ENCODE results near the gene ST6GALNAC1. TPM values are rescaled to one million over a fixed set of nuclear protein-coding genes. Genes with fewer than 3 reads are reported as not detected.

The ST6GALNAC1 gene
- total and polyA plus RNA-seq, 2 experiments from 2014 or later = 17.7 to 27.6 TPM

DNA sequence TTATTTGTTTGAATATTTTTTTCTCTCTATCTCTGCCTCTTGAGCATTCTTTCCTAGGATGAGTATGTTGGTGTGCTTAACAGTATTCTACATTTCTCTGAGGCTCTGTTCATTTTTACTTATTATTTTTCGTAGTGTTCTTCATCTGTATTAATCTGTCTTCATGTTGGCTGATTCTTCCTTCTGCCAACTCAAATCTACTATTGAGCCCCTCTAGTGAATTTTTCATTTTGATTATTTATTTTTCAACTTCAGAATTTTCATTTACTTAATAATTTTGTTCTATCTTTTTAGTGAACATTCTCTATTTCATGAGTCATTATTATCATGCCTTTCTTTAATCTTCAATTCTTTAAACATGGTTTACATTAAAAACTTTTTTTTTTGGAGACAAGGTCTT, 3.2 kb upstream of the ST6GALNAC1 start:
- Histone ChIP-seq H3K27ac (no peak overlapping the region), H3K9me3 (ENCODE audit: low read depth) (peaks cover 3% of the 10 kb centered on the region), H3K4me2 (no peak overlapping the region), H3K9me2 (replicated peaks; ENCODE audit: insufficient read depth) (no peaks in the 10 kb centered on the region), H3K4me3 (no peak overlapping the region), H3K79me2 (no peaks in the 10 kb centered on the region), H2AFZ (no peak overlapping the region), H3K36me3 (replicated peaks; ENCODE audit: insufficient read depth, low read depth) (no peaks in the 10 kb centered on the region), H3K27me3 (no peaks in the 10 kb centered on the region), H3K4me1 (ENCODE audit: insufficient read depth) (peaks cover 20% of the 10 kb centered on the region), H4K20me1 (ENCODE audit: insufficient read depth, poor library complexity, severe bottlenecking) (no peaks in the 10 kb centered on the region)
- DNase-seq (ENCODE audit: low spot score) = no peak
- WGBS (ENCODE audit: low lambda C conversion rate, missing lambda C conversion rate) = 91% methylated on average over 1 of the region's 1 CpG
- no peak for TF ChIP-seq EZH2phosphoT487 (IDR thresholded peaks at IDR 0.05; ENCODE audit: low read depth, severe bottlenecking, unreplicated experiment)
- TF ChIP-seq, protein P1, sequence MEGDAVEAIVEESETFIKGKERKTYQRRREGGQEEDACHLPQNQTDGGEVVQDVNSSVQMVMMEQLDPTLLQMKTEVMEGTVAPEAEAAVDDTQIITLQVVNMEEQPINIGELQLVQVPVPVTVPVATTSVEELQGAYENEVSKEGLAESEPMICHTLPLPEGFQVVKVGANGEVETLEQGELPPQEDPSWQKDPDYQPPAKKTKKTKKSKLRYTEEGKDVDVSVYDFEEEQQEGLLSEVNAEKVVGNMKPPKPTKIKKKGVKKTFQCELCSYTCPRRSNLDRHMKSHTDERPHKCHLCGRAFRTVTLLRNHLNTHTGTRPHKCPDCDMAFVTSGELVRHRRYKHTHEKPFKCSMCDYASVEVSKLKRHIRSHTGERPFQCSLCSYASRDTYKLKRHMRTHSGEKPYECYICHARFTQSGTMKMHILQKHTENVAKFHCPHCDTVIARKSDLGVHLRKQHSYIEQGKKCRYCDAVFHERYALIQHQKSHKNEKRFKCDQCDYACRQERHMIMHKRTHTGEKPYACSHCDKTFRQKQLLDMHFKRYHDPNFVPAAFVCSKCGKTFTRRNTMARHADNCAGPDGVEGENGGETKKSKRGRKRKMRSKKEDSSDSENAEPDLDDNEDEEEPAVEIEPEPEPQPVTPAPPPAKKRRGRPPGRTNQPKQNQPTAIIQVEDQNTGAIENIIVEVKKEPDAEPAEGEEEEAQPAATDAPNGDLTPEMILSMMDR (IDR thresholded peaks at IDR 0.05; ENCODE audit: poor library complexity) = no peak
- TF ChIP-seq EZH2 (IDR thresholded peaks at IDR 0.05; ENCODE audit: borderline replicate concordance) = no peak

- Histone ChIP-seq H3K36me3 (replicated peaks; ENCODE audit: insufficient read depth, low read depth) (no peaks in the 10 kb centered on the region), H3K4me1 (ENCODE audit: insufficient read depth) (peaks cover 22% of the 10 kb centered on the region), H3K27ac (peak overlapping the region; percentile 91), H3K9me3 (ENCODE audit: low read depth) (peaks cover 3% of the 10 kb centered on the region), H3K9me2 (replicated peaks; ENCODE audit: insufficient read depth) (no peaks in the 10 kb centered on the region), H4K20me1 (ENCODE audit: insufficient read depth, poor library complexity, severe bottlenecking) (no peaks in the 10 kb centered on the region), H3K79me2 (no peaks in the 10 kb centered on the region), H3K27me3 (no peaks in the 10 kb centered on the region), H3K4me3 (no peak overlapping the region), H3K4me2 (peak overlapping the region; percentile 32), H2AFZ (no peak overlapping the region)
- TF ChIP-seq, protein P1 (IDR thresholded peaks at IDR 0.05; ENCODE audit: poor library complexity) = no peak
- TF ChIP-seq EZH2phosphoT487 (IDR thresholded peaks at IDR 0.05; ENCODE audit: low read depth, severe bottlenecking, unreplicated experiment) = no peak
- TF ChIP-seq EZH2 (IDR thresholded peaks at IDR 0.05; ENCODE audit: borderline replicate concordance) = no peak
- no peak for DNase-seq (ENCODE audit: low spot score)
- 86% methylated on average over 5 of the region's 5 CpGs for WGBS (ENCODE audit: low lambda C conversion rate, missing lambda C conversion rate)
Measured at GRCh38 chr17:76645481-76645880, 1.9 kb upstream of the ST6GALNAC1 start.

GRCh38 chr17:76644995-76645394, 1.4 kb upstream of the ST6GALNAC1 start:
- TF ChIP-seq, protein P1 (IDR thresholded peaks at IDR 0.05; ENCODE audit: poor library complexity) = no peak
- TF ChIP-seq EZH2phosphoT487 (IDR thresholded peaks at IDR 0.05; ENCODE audit: low read depth, severe bottlenecking, unreplicated experiment) (no peak), EZH2 (IDR thresholded peaks at IDR 0.05; ENCODE audit: borderline replicate concordance) (no peak)
- Histone ChIP-seq H3K4me1 (ENCODE audit: insufficient read depth) (peaks cover 27% of the 10 kb centered on the region), H3K27me3 (no peaks in the 10 kb centered on the region), H3K79me2 (no peaks in the 10 kb centered on the region), H2AFZ (no peak overlapping the region), H3K9me2 (replicated peaks; ENCODE audit: insufficient read depth) (no peaks in the 10 kb centered on the region), H3K4me2 (peak overlapping the region; percentile 32), H3K27ac (peak overlapping the region; percentile 91), H4K20me1 (ENCODE audit: insufficient read depth, poor library complexity, severe bottlenecking) (no peaks in the 10 kb centered on the region), H3K9me3 (ENCODE audit: low read depth) (peaks cover 3% of the 10 kb centered on the region), H3K4me3 (no peak overlapping the region), H3K36me3 (replicated peaks; ENCODE audit: insufficient read depth, low read depth) (no peaks in the 10 kb centered on the region)
- 65% methylated on average over 8 of the region's 8 CpGs for WGBS (ENCODE audit: low lambda C conversion rate, missing lambda C conversion rate)
- DNase-seq (ENCODE audit: low spot score) = no peak

- TF ChIP-seq EZH2phosphoT487 (IDR thresholded peaks at IDR 0.05; ENCODE audit: low read depth, severe bottlenecking, unreplicated experiment) = no peak
- no peaks in the 10 kb centered on the region for H3K27me3 ChIP-seq
- peak overlapping the region; percentile 66 for H3K4me2 ChIP-seq
- DNase-seq (ENCODE audit: low spot score) = no peak
- WGBS (ENCODE audit: low lambda C conversion rate, missing lambda C conversion rate) = 86% methylated on average over 6 of the region's 6 CpGs
- no peaks in the 10 kb centered on the region for H3K9me2 ChIP-seq (replicated peaks; ENCODE audit: insufficient read depth)
- H3K79me2 ChIP-seq = peaks cover 4% of the 10 kb centered on the region
- peaks cover 32% of the 10 kb centered on the region for H3K4me1 ChIP-seq (ENCODE audit: insufficient read depth)
- no peak overlapping the region for H2AFZ ChIP-seq
- peak overlapping the region; percentile 91 for H3K27ac ChIP-seq
- H3K36me3 ChIP-seq (replicated peaks; ENCODE audit: insufficient read depth, low read depth) = no peaks in the 10 kb centered on the region
- no peaks in the 10 kb centered on the region for H4K20me1 ChIP-seq (ENCODE audit: insufficient read depth, poor library complexity, severe bottlenecking)
- peaks cover 3% of the 10 kb centered on the region for H3K9me3 ChIP-seq (ENCODE audit: low read depth)
- no peak overlapping the region for H3K4me3 ChIP-seq
Measured at GRCh38 chr17:76642994-76643393, 563 bp downstream of the ST6GALNAC1 start.
